Adrenal gland (tissue), 12 donors: Measurements from ENCODE around the gene HCRTR1. TPM values are rescaled to one million over a fixed set of nuclear protein-coding genes. Genes with fewer than 3 reads are reported as not detected.

Source experiments
- DNase-seq, 7 donors: peaks; one replicate each; pipeline ENCODE4 v3.0.0-alpha.2; 2019 to 2020
- H3K27ac ChIP-seq, 5 donors: fragments of 200-600 bp; sonication (generic) in 4 of 5; 1 replicate in 3 of 5; 2 replicates in 2 of 5; pipeline versions ENCODE4 v1.5.1 to v1.8.0; 2016 to 2020; ENCODE audit warnings: mild to moderate bottlenecking in 1 of 5
- H3K27me3 ChIP-seq: fragments of 200-600 bp; 2 replicates; pipeline ENCODE4 v1.8.0; 2021
- H3K36me3 ChIP-seq, 2 donors: fragments of 200-600 bp; replicated peaks in 1 of 2; 1 replicate in 1 of 2; 2 replicates in 1 of 2; pipeline versions ENCODE4 v1.5.1 to v1.8.0; 2018 to 2022
- H3K4me1 ChIP-seq, 2 donors: fragments of 200-600 bp; replicated peaks in 1 of 2; 1 replicate in 1 of 2; 2 replicates in 1 of 2; pipeline versions ENCODE4 v1.5.1 to v1.8.0; 2018 to 2021
- H3K4me3 ChIP-seq, 4 donors: fragments of 200-600 bp; sonication (generic) in 3 of 4; one replicate each; pipeline ENCODE4 v1.5.1; 2016 to 2018
- H3K9me3 ChIP-seq, 3 donors: fragments of 200-600 bp; sonication (generic) in 1 of 3; replicated peaks in 1 of 3; 1 replicate in 2 of 3; 2 replicates in 1 of 3; pipeline versions ENCODE4 v1.5.1 to v1.8.0; 2016 to 2021
- POLR2A ChIP-seq, 2 donors: fragments of 450-650 bp; IDR thresholded peaks; one replicate each; pipeline ENCODE4 v1.6.1; 2017; ENCODE audit warnings: antibody characterized with exemption in 2 of 2, mild to moderate bottlenecking in 2 of 2, moderate library complexity in 1 of 2
- WGBS, 4 donors: extraction: QIAGEN DNeasy Blood & Tissue Kit in 2 of 4; methylation state at CpG; one replicate each; pipeline versions ENCODE4 v1.1.5 to v1.1.7; 2013 to 2017; 5-methylcytosine and 5-hydroxymethylcytosine counted together
- intact Hi-C, 2 donors: fragments of 100-400 bp; cut with DNase I; formaldehyde crosslinking; loops; one replicate each; pipeline versions ENCODE4 v1.14.1 to v1.15.0; 2022 to 2023
- polyA plus RNA-seq, 3 donors: library from polyadenylated mRNA; stranded (reverse); fragments of 200-250 nt in 2 of 3; fragments of 350-450 nt in 1 of 3; fragmentation: Illumina TruSeq in 1 of 3; extraction: RNeasy Lipid Tissue Mini Kit (QIAGEN cat#74804) in 1 of 3; gene quantifications; one replicate each; pipeline ENCODE4 v1.2.3, GENCODE V29; 2013 to 2014
- total RNA-seq, 9 donors: library from RNA; depleted of rRNA in 4 of 9; stranded (reverse); fragments of >200 nt in 4 of 9; fragments of 120-200 nt in 1 of 9; fragmentation: NEBNext Ultra II Directional in 1 of 9; extraction: Animal tissue kit (Norgen Biotek cat#: 25700) in 1 of 9; gene quantifications; one replicate each; pipeline versions ENCODE4 v1.1.0 to v1.2.4, GENCODE V29; 2013 to 2023
- TF ChIP-seq, protein P1 (sequence below), 6 experiments: fragments of 450-650 bp in 4 of 6; fragments of 200-600 bp in 2 of 6; sonication (generic) in 1 of 6; IDR thresholded peaks; 1 replicate in 5 of 6; 2 replicates in 1 of 6; pipeline versions ENCODE4 v1.5.1 to v1.8.0; 2016 to 2021; ENCODE audit warnings: antibody characterized with exemption in 6 of 6, mild to moderate bottlenecking in 2 of 6, moderate library complexity in 1 of 6
- donor health status: healthy with polysubstance abuse.
- donor health status: Bipolar disorder and iron deficiency.
- donor health status: DM: yes; HTN: yes; CAD: no.
- donor health status: DM: no; HTN: no; CAD: no.
- donor health status: DM: no; HTN: no; CAD: no.
- donor health status: DM: yes; HTN: yes; CAD: no.

Gene HCRTR1
- total and polyA plus RNA-seq, 12 donors, result 0.11 to 3.5 (median 0.98) TPM; not detected in 5

DNA sequence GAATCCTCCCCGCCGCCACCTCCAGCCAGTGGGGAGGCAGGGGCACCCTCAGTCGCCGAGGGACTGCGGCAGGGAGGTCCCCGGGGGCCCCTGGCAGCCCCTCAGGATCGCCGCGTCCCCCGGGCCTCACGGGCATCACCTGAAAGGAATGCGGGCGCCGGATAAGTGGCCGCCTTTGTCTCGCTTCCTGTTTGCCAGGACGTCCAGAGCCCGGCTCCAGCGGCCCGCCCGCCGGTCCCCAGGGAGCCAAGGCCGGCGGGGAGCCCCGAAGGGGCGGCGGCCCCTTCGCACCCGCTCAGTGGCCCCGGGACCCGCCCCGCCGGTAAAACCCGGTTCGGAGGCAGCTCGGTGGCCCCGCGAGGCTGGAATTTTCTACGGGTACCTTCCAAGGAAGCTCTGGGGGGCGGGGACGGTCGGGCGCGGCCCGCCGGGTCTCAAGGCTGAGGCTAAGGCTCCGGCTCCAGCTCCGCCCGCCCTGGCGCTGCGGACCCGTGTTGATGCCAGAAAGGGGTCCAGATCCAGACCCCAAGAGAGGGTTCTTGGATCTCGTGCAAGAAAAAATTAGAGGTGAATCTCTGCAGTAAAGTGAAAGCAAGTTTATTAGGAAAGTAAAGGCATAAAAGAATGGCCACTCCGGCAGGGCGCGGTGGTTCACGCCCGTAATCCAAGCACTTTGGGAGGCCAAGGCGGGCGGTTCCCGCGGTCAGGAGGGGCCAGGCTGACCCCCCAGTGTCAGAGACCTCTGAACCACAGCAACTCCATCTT lies 28.6 kb upstream of the HCRTR1 start:
- 14 to 30% (median 22%) methylated on average over 23 to 62 of the region's 62 CpGs for WGBS, 4 donors
- Histone ChIP-seq H3K9me3 (no peaks in the 10 kb centered on the region), H3K4me1 (peaks cover 27 to 38% of the 10 kb centered on the region in 2 donors), H3K36me3 (no peaks in the 10 kb centered on the region), H3K27me3 (no peaks in the 10 kb centered on the region), H3K4me3 (peak overlapping the region in 2 of 4 donors; percentile 48 to 54), H3K27ac (peak overlapping the region in 4 of 5 donors; percentile 69 to 81 (median 76))
- intact Hi-C loops, result no loop called here
- peak in 4 of 7 donors; percentile 47 to 67 (median 52) for DNase-seq
- TF ChIP-seq POLR2A (IDR thresholded peaks at IDR 0.05), result no peak
- TF ChIP-seq, protein P1, sequence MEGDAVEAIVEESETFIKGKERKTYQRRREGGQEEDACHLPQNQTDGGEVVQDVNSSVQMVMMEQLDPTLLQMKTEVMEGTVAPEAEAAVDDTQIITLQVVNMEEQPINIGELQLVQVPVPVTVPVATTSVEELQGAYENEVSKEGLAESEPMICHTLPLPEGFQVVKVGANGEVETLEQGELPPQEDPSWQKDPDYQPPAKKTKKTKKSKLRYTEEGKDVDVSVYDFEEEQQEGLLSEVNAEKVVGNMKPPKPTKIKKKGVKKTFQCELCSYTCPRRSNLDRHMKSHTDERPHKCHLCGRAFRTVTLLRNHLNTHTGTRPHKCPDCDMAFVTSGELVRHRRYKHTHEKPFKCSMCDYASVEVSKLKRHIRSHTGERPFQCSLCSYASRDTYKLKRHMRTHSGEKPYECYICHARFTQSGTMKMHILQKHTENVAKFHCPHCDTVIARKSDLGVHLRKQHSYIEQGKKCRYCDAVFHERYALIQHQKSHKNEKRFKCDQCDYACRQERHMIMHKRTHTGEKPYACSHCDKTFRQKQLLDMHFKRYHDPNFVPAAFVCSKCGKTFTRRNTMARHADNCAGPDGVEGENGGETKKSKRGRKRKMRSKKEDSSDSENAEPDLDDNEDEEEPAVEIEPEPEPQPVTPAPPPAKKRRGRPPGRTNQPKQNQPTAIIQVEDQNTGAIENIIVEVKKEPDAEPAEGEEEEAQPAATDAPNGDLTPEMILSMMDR (IDR thresholded peaks at IDR 0.05), result no peak

DNA sequence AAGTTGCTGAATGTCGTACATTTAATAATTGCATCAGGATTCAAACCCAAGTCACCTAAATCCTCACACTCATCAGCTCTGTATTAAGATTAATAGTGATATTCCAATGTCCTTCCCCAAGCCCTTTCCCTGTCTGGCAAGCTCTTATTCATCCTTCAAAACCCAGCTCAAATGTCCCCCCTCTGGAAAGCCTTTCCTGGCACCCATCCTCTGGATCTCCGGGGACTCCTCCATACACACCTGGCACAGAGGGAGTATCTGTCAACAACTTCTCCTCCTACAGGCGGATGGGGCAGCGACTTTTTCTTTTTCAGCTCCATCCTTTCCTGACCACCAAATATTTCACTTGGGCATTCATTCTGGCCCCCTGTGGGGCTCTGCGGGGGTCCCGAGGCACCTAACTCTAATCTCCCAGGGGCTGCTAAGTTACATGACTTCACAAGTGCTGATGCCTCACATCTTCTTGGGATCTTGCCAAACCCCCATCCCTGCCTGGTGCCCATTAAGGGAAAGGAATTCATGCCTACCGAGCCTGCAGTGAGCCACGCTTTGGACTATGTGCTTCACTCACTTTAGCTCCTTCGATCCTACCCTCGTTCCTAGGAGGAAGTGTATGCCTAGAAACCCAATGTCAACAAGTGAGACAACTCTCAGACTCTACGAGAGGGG lies 25.9 kb upstream of the HCRTR1 start:
- intact Hi-C loops, result loop anchor here in 1 of 2 donors (2.0 kb wide), 1 partner anchor 27 kb away; no protein-coding TSS in a partner anchor
- H3K27ac ChIP-seq, result no peak overlapping the region
- 84 to 89% (median 87%) methylated on average over 11 of the region's 11 CpGs for WGBS, 4 donors
- H3K4me1 ChIP-seq, result peaks cover 17 to 22% of the 10 kb centered on the region in 2 donors
- H3K9me3 ChIP-seq, result no peaks in the 10 kb centered on the region
- H3K27me3 ChIP-seq, result no peaks in the 10 kb centered on the region
- H3K36me3 ChIP-seq, result no peaks in the 10 kb centered on the region
- DNase-seq, result peak in 2 of 7 donors; percentile 13 to 58
- H3K4me3 ChIP-seq, result no peak overlapping the region
- TF ChIP-seq POLR2A (IDR thresholded peaks at IDR 0.05), result no peak
- TF ChIP-seq, protein P1 (IDR thresholded peaks at IDR 0.05), result no peak

DNA sequence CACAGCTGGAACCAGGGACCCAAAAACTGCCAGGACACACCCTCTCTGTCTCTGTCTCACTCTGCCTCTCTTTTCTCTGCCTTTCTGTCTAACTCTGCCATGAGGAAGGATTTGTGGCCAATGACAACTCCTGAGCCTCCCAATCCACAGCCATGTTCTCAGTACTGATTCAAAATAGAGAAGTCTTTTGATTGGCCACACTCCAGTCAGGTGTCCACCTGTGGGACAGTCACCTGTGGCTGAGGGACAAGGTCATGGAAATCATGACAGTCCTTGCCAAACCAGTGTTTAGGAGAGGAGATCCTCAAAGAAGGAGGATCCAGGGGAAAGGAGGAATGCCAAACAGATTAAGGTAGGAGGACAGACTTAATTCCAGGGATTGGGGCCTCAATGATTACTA lies 25.4 kb upstream of the HCRTR1 start:
- DNase-seq, result peak in 1 of 7 donors; percentile 8
- Histone ChIP-seq H3K27ac (no peak overlapping the region), H3K4me1 (peaks cover 17 to 18% of the 10 kb centered on the region in 2 donors), H3K4me3 (no peak overlapping the region), H3K27me3 (no peaks in the 10 kb centered on the region), H3K36me3 (no peaks in the 10 kb centered on the region), H3K9me3 (no peaks in the 10 kb centered on the region)
- intact Hi-C loops, result loop anchor here in 1 of 2 donors (2.0 kb wide), 1 partner anchor 27 kb away; no protein-coding TSS in a partner anchor
- TF ChIP-seq POLR2A (IDR thresholded peaks at IDR 0.05), result no peak
- TF ChIP-seq, protein P1 (IDR thresholded peaks at IDR 0.05), result no peak

DNA sequence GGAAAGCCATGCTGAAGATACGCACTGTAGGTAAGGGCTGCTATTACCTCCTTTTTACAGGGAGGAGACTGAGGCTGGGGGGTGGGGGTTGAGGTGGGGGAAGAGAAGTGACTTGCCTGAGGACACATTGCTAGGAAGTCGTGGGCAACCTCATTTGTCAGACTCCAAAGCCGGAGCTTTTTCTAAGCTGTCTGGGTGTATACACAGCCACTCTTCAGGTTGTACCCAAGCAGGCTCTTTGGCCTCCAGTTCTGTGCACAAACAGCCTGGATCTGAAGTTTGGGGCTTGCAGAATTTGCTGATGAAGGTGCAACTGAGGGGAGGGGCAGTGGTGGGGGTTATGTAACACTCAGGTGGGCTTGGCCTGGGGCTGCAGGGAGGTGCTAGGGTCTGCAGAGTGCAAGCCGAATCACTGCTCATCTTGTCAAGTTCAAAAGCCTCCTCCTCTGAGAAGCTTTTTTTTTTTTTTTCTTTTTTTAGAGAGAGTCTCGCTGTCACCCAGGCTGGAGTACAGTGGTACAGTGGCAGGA lies 24.3 kb upstream of the HCRTR1 start:
- Histone ChIP-seq H3K4me1 (peaks cover 7 to 9% of the 10 kb centered on the region in 2 donors), H3K9me3 (no peaks in the 10 kb centered on the region), H3K27ac (no peak overlapping the region), H3K27me3 (no peaks in the 10 kb centered on the region), H3K36me3 (no peaks in the 10 kb centered on the region), H3K4me3 (no peak overlapping the region)
- intact Hi-C loops, result loop anchor here in 1 of 2 donors (2.0 kb wide), 1 partner anchor 28 kb away; no protein-coding TSS in a partner anchor
- TF ChIP-seq POLR2A (IDR thresholded peaks at IDR 0.05), result no peak
- TF ChIP-seq, protein P1 (IDR thresholded peaks at IDR 0.05), result no peak
- no peak for DNase-seq
- 78 to 95% (median 86%) methylated on average over 3 to 5 of the region's 5 CpGs for WGBS, 4 donors
